Measurements from ENCODE around the gene TNFRSF19. TPM values are rescaled to one million over a fixed set of nuclear protein-coding genes. Genes with fewer than 3 reads are reported as not detected.

Gene TNFRSF19
- total RNA-seq, 1 donor from 2014 or later: 0.15 TPM

- intact Hi-C loops (cut with micrococcal nuclease): no loop called here
Measured at GRCh38 chr13:23680845-23681669, 110.8 kb downstream of the TNFRSF19 start.

GRCh38 chr13:23683084-23683483 is 112.9 kb downstream of the TNFRSF19 start:
- intact Hi-C loops (cut with micrococcal nuclease): no loop called here

GRCh38 chr13:23684647-23685046 is 114.4 kb downstream of the TNFRSF19 start:
- intact Hi-C loops (cut with micrococcal nuclease): no loop called here

GRCh38 chr13:23685416-23685815 is 115.2 kb downstream of the TNFRSF19 start:
- intact Hi-C loops (cut with micrococcal nuclease): no loop called here

- intact Hi-C loops (cut with micrococcal nuclease): no loop called here
Measured at GRCh38 chr13:23686948-23687347, 116.7 kb downstream of the TNFRSF19 start.

GRCh38 chr13:23687614-23688013 is 117.4 kb downstream of the TNFRSF19 start:
- intact Hi-C loops (cut with micrococcal nuclease): no loop called here

- intact Hi-C loops (cut with micrococcal nuclease): no loop called here
Measured at GRCh38 chr13:23688336-23688735, 118.1 kb downstream of the TNFRSF19 start.

GRCh38 chr13:23690668-23691067 is 120.5 kb downstream of the TNFRSF19 start:
- intact Hi-C loops (cut with micrococcal nuclease): no loop called here

GRCh38 chr13:23692816-23693215 is 122.6 kb downstream of the TNFRSF19 start:
- intact Hi-C loops (cut with micrococcal nuclease): no loop called here

- intact Hi-C loops (cut with micrococcal nuclease): no loop called here
Measured at GRCh38 chr13:23695196-23695595, 125.0 kb downstream of the TNFRSF19 start.

GRCh38 chr13:23695711-23696464 is 125.7 kb downstream of the TNFRSF19 start:
- intact Hi-C loops (cut with micrococcal nuclease): no loop called here

- intact Hi-C loops (cut with micrococcal nuclease): no loop called here
Measured at GRCh38 chr13:23696610-23697009, 126.4 kb downstream of the TNFRSF19 start.

GRCh38 chr13:23697772-23698313 is 127.6 kb downstream of the TNFRSF19 start:
- intact Hi-C loops (cut with micrococcal nuclease): no loop called here

- intact Hi-C loops (cut with micrococcal nuclease): no loop called here
Measured at GRCh38 chr13:23699271-23699670, 129.1 kb downstream of the TNFRSF19 start.

GRCh38 chr13:23701186-23701585 is 131.0 kb downstream of the TNFRSF19 start:
- intact Hi-C loops (cut with micrococcal nuclease): no loop called here

GRCh38 chr13:23701636-23702035 is 131.4 kb downstream of the TNFRSF19 start:
- intact Hi-C loops (cut with micrococcal nuclease): no loop called here

GRCh38 chr13:23703246-23703860 is 133.1 kb downstream of the TNFRSF19 start:
- intact Hi-C loops (cut with micrococcal nuclease): no loop called here

- intact Hi-C loops (cut with micrococcal nuclease): loop anchor here (5.0 kb wide), 1 partner anchor 238 kb away; no protein-coding TSS in a partner anchor
Measured at GRCh38 chr13:23705583-23705982, 135.4 kb downstream of the TNFRSF19 start.

GRCh38 chr13:23707674-23708073 is 137.5 kb downstream of the TNFRSF19 start:
- intact Hi-C loops (cut with micrococcal nuclease): loop anchor here (5.0 kb wide), 1 partner anchor 240 kb away; no protein-coding TSS in a partner anchor

- intact Hi-C loops (cut with micrococcal nuclease): loop anchor here (5.0 kb wide), 1 partner anchor 242 kb away; no protein-coding TSS in a partner anchor
Measured at GRCh38 chr13:23709536-23709935, 139.3 kb downstream of the TNFRSF19 start.

GRCh38 chr13:23710366-23710765 is 140.2 kb downstream of the TNFRSF19 start:
- intact Hi-C loops (cut with micrococcal nuclease): no loop called here

GRCh38 chr13:23711355-23711754 is 141.1 kb downstream of the TNFRSF19 start:
- intact Hi-C loops (cut with micrococcal nuclease): no loop called here

Data from T-helper 1 cell treated with Interleukin-12 subunit alpha and Interleukin-12 subunit beta and Interleukin-4 antibody, amounts not matched to agents 30 ng/mL and 1 ng/mL, for 36 hours (primary cell).